OCI-LY1 (cell line): ENCODE measurements around the gene IRF5.
"Not testable (repeated sequence)": the region's sequence is repeated elsewhere in the genome, so short reads cannot be mapped to it uniquely, and the experiment has no call there.

Experiments
- H2AFZ ChIP-seq: fragments of 200-600 bp; sonication (generic), shearing (Covaris generic); 2 replicates; pipeline ENCODE4 v1.6.0; 2014; ENCODE audit warnings: antibody characterized with exemption, mild to moderate bottlenecking, low read length
- H3F3A ChIP-seq: fragments of 200-600 bp; sonication (generic), shearing (Covaris generic); 2 replicates; pipeline ENCODE4 v1.6.0; 2014; ENCODE audit warnings: mild to moderate bottlenecking, antibody characterized with exemption, low read length, moderate library complexity; ENCODE audit not compliant: insufficient read depth
- H3K27ac ChIP-seq: fragments of 200-600 bp; sonication (generic); 2 replicates; pipeline ENCODE4 v1.5.1; 2014; ENCODE audit warnings: low read length, mixed run types, mild to moderate bottlenecking, low read depth; ENCODE audit not compliant: poor library complexity, severe bottlenecking
- H3K27me3 ChIP-seq: fragments of 200-600 bp; sonication (generic); 2 replicates; pipeline ENCODE4 v1.6.0; 2014; ENCODE audit warnings: antibody characterized with exemption, mild to moderate bottlenecking, low read length, moderate library complexity; ENCODE audit not compliant: insufficient read depth
- H3K36me3 ChIP-seq: fragments of 200-600 bp; sonication (generic); 2 replicates; pipeline ENCODE4 v1.6.1; 2014; ENCODE audit warnings: mild to moderate bottlenecking, antibody characterized with exemption, low read length, moderate library complexity, mixed read lengths; ENCODE audit not compliant: insufficient read depth
- H3K4me1 ChIP-seq: fragments of 200-600 bp; sonication (generic); 2 replicates; pipeline ENCODE4 v1.5.1; 2014; ENCODE audit warnings: mild to moderate bottlenecking, low read length, moderate library complexity; ENCODE audit not compliant: insufficient read depth, severe bottlenecking
- H3K4me2 ChIP-seq: fragments of 200-600 bp; sonication (generic), shearing (Covaris generic); 2 replicates; pipeline ENCODE4 v1.6.1; 2014; ENCODE audit warnings: low read length
- H3K4me3 ChIP-seq: fragments of 200-600 bp; sonication (generic); 2 replicates; pipeline ENCODE4 v1.5.1; 2014; ENCODE audit warnings: low read length, low read depth, mild to moderate bottlenecking, mixed read lengths; ENCODE audit not compliant: poor library complexity, severe bottlenecking
- H3K79me2 ChIP-seq: fragments of 200-600 bp; shearing (Covaris generic); 2 replicates; pipeline ENCODE4 v1.6.1; 2016; ENCODE audit warnings: mixed run types, low read length, mixed read lengths; ENCODE audit not compliant: insufficient read depth
- H3K9ac ChIP-seq: fragments of 200-600 bp; sonication (generic), shearing (Covaris generic); 2 replicates; pipeline ENCODE4 v1.6.1; 2014; ENCODE audit warnings: mild to moderate bottlenecking, low read length, mixed read lengths
- H3K9me2 ChIP-seq: fragments of 200-600 bp; sonication (generic), shearing (Covaris generic); 2 replicates; pipeline ENCODE4 v1.6.1; 2014; ENCODE audit warnings: low read depth, mild to moderate bottlenecking, low read length, mixed read lengths
- H3K9me3 ChIP-seq: fragments of 200-600 bp; shearing (Covaris generic); 2 replicates; pipeline ENCODE4 v1.6.1; 2014; ENCODE audit warnings: low read length, mixed read lengths
- H4K20me1 ChIP-seq: fragments of 200-600 bp; sonication (generic), shearing (Covaris generic); 2 replicates; pipeline ENCODE4 v1.6.0; 2016; ENCODE audit warnings: mild to moderate bottlenecking, low read length; ENCODE audit not compliant: insufficient read depth
- CTCF ChIP-seq: fragments of 200-600 bp; sonication (generic), shearing (Covaris generic); IDR thresholded peaks from 2 replicates; pipeline ENCODE4 v1.5.1; 2017; ENCODE audit warnings: mild to moderate bottlenecking, antibody characterized with exemption, low read length, moderate library complexity, mixed read lengths
- EZH2 ChIP-seq: fragments of 200-600 bp; sonication (generic), shearing (Covaris generic); IDR thresholded peaks from 2 replicates; pipeline ENCODE4 v1.8.0; 2017; ENCODE audit warnings: borderline replicate concordance, mixed run types, mild to moderate bottlenecking, antibody characterized with exemption, low read length, moderate library complexity, mixed read lengths

The IRF5 gene

DNA sequence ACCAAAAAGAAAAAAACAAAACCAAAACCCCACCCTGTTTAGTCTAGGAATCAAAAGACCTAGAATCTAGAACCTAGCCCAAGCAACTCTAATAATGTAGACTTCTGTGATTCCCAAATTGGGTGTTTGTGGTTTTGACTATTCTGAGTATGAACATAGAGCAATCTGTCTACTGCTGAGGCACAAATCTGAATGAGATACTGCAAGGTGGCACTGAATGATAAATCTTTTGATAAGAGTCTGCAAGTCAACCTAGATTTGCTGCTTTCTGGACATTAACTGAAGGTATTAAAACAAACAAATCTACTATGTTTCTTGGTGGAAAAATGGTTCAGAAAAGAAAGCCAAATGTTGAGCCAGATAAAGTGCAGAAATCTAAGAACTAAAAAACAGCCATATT is 50.6 kb downstream of the IRF5 start:
- no peaks in the 10 kb centered on the region for H3K9me2 ChIP-seq
- H3K4me3 ChIP-seq = no peak overlapping the region
- no peak overlapping the region for H3K4me2 ChIP-seq
- H3F3A ChIP-seq = no peaks in the 10 kb centered on the region
- H3K27ac ChIP-seq = no peak overlapping the region
- no peaks in the 10 kb centered on the region for H3K4me1 ChIP-seq
- no peak overlapping the region for H2AFZ ChIP-seq
- no peak overlapping the region for H3K9ac ChIP-seq
- H3K9me3 ChIP-seq = no peaks in the 10 kb centered on the region
- no peaks in the 10 kb centered on the region for H4K20me1 ChIP-seq
- TF ChIP-seq EZH2 = no peak
- TF ChIP-seq CTCF = no peak
- peaks cover 93% of the 10 kb centered on the region for H3K36me3 ChIP-seq
- H3K79me2 ChIP-seq = no peaks in the 10 kb centered on the region
- no peaks in the 10 kb centered on the region for H3K27me3 ChIP-seq

GRCh38 chr7:128989961-128990360 is 52.2 kb downstream of the IRF5 start:
- Histone ChIP-seq H2AFZ (no peak overlapping the region), H3K9me2 (no peaks in the 10 kb centered on the region), H3K79me2 (no peaks in the 10 kb centered on the region), H3K36me3 (peaks cover 92% of the 10 kb centered on the region), H3F3A (no peaks in the 10 kb centered on the region), H3K9ac (no peak overlapping the region), H3K9me3 (no peaks in the 10 kb centered on the region), H3K27ac (no peak overlapping the region), H3K27me3 (no peaks in the 10 kb centered on the region), H3K4me3 (no peak overlapping the region), H4K20me1 (no peaks in the 10 kb centered on the region), H3K4me2 (no peak overlapping the region), H3K4me1 (no peaks in the 10 kb centered on the region)
- TF ChIP-seq CTCF = no peak
- no peak for TF ChIP-seq EZH2

GRCh38 chr7:128993419-128993818 is 55.7 kb downstream of the IRF5 start:
- TF ChIP-seq CTCF (no peak), EZH2 (no peak)
- H3K36me3 ChIP-seq = peaks cover 89% of the 10 kb centered on the region
- no peaks in the 10 kb centered on the region for H3K27me3 ChIP-seq
- no peak overlapping the region for H3K27ac ChIP-seq
- no peak overlapping the region for H3K9ac ChIP-seq
- H3K4me2 ChIP-seq = no peak overlapping the region
- no peaks in the 10 kb centered on the region for H3K9me3 ChIP-seq
- H3K4me3 ChIP-seq = no peak overlapping the region
- H3K4me1 ChIP-seq = no peaks in the 10 kb centered on the region
- H3K79me2 ChIP-seq = no peaks in the 10 kb centered on the region
- H4K20me1 ChIP-seq = no peaks in the 10 kb centered on the region
- no peaks in the 10 kb centered on the region for H3F3A ChIP-seq
- H2AFZ ChIP-seq = no peak overlapping the region
- H3K9me2 ChIP-seq = no peaks in the 10 kb centered on the region

DNA sequence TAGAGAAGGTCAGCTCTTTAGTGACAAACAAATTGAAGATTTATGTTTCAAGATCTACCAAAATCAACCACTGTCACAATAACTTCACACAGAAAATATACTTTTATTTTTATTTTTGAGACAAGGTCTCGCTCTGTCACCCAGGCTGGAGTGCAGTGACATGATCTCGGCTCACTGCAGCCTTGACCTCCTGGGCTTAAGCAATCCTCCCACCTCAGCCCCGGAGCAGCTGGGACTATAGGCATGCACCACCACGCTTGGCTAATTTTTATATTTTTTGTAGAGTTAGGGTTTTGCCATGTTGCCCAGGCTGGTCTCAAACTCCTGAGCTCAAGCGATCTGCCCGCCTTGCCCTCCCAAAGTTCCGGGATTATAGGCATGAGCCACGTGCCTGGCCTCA is 56.8 kb downstream of the IRF5 start:
- H3F3A ChIP-seq, H3K79me2 ChIP-seq, H3K27ac ChIP-seq, H2AFZ ChIP-seq, H3K4me3 ChIP-seq, H3K9me2 ChIP-seq, H3K9me3 ChIP-seq, H4K20me1 ChIP-seq, H3K27me3 ChIP-seq, H3K9ac ChIP-seq, H3K4me1 ChIP-seq, H3K4me2 ChIP-seq: not testable (repeated sequence)
- H3K36me3 ChIP-seq = peaks cover 88% of the 10 kb centered on the region
